C4-2B (cell line): ENCODE data around the gene CRIP2.

Experiments
- ZFX ChIP-seq: fragments of 450-650 bp; IDR thresholded peaks from 2 replicates; pipeline ENCODE4 v1.6.1; 2017
- TF ChIP-seq, protein P1 (sequence below): fragments of 450-650 bp; conservative IDR thresholded peaks from 2 replicates; pipeline ENCODE4 v1.5.1; 2017; ENCODE audit warnings: mild to moderate bottlenecking

DNA sequence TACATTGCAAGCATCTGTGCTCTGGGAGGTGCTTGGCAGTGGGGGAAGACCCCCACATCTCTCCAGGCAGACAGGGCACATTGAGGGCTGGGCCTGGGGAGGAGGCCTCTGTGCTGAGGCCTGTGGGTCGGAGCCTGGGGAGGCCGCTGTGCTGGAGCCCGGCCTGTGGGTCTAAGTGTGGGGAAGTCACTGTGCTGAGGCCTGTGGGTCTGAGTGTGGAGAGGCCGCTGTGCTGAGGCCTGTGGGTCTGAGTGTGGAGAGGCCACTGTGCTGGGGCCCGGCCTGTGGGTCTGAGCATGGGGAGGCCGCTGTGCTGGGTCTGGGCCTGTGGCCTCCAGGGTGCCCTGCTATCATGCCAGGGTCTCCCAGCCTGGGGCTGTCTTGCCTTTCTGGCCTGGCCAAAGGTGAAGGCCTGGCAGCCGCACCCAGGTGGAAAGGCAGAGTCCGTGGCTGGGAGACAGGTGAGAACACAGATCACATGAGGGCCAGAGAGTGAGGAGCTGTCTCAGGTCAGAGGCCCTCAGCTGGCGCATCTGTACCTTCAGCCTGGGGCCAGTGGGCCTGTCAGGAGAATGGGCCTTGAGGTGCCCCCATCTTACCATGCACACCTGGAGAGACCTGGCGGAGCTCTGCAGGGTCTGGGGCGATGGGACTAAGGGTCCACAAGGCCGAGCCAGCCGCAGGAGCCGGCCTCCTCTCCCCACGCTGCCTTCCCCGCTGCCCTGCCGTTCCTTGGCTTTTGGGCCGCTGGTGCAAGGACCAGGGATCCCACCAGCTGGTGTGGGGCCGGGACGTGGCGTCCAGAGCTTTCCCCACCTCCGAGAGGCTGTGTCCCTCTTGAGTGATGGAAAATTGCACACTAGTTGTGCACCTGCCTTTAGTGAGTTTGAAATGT lies 18.6 kb upstream of the CRIP2 start:
- TF ChIP-seq, protein P1, sequence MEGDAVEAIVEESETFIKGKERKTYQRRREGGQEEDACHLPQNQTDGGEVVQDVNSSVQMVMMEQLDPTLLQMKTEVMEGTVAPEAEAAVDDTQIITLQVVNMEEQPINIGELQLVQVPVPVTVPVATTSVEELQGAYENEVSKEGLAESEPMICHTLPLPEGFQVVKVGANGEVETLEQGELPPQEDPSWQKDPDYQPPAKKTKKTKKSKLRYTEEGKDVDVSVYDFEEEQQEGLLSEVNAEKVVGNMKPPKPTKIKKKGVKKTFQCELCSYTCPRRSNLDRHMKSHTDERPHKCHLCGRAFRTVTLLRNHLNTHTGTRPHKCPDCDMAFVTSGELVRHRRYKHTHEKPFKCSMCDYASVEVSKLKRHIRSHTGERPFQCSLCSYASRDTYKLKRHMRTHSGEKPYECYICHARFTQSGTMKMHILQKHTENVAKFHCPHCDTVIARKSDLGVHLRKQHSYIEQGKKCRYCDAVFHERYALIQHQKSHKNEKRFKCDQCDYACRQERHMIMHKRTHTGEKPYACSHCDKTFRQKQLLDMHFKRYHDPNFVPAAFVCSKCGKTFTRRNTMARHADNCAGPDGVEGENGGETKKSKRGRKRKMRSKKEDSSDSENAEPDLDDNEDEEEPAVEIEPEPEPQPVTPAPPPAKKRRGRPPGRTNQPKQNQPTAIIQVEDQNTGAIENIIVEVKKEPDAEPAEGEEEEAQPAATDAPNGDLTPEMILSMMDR, result no peak
- no peak for TF ChIP-seq ZFX
